SJSA1 (cell line): ENCODE results near the gene AURKA. TPM values are rescaled to one million over a fixed set of nuclear protein-coding genes. Genes with fewer than 3 reads are reported as not detected.

ENCODE experiments used
- DNase-seq, 2 experiments: peaks; one replicate each; pipeline ENCODE4 v3.0.0-alpha.2; 2015 to 2020; ENCODE audit warnings: low spot score in 2 of 2, low read depth in 1 of 2
- H3K27ac ChIP-seq: fragments of 250-450 bp; sonication (Bioruptor Pico); 2 replicates; pipeline ENCODE4 v1.5.1; 2020; ENCODE audit warnings: mild to moderate bottlenecking, moderate library complexity
- H3K27me3 ChIP-seq: fragments of 250-450 bp; sonication (Bioruptor Pico); replicated peaks from 2 replicates; pipeline ENCODE4 v1.5.1; 2020; ENCODE audit warnings: mild to moderate bottlenecking, moderate library complexity
- H3K36me3 ChIP-seq: fragments of 250-450 bp; sonication (Bioruptor Pico); 2 replicates; pipeline ENCODE4 v1.5.1; 2020; ENCODE audit warnings: mild to moderate bottlenecking
- H3K4me1 ChIP-seq: fragments of 250-450 bp; sonication (Bioruptor Pico); replicated peaks from 2 replicates; pipeline ENCODE4 v1.6.1; 2021; ENCODE audit warnings: mild to moderate bottlenecking
- H3K4me3 ChIP-seq: fragments of 250-450 bp; sonication (Bioruptor Pico); 2 replicates; pipeline ENCODE4 v1.5.1; 2020; ENCODE audit warnings: mild to moderate bottlenecking
- H3K9me3 ChIP-seq: fragments of 250-450 bp; sonication (Bioruptor Pico); replicated peaks from 2 replicates; pipeline ENCODE4 v1.5.1; 2020; ENCODE audit warnings: mild to moderate bottlenecking
- total RNA-seq: library from RNA; depleted of rRNA; stranded (reverse); fragments of >200 nt; shearing (Covaris generic); gene quantifications from 2 replicates; pipeline ENCODE4 v1.2.3, GENCODE V29; 2014

The AURKA gene
- total RNA-seq, 1 experiment from 2014 or later: 132 TPM

GRCh38 chr20:56428410-56428809, 36.4 kb upstream of the AURKA start:
- Histone ChIP-seq H3K4me3 (no peak overlapping the region), H3K27me3 (no peaks in the 10 kb centered on the region; the same call in 1 of the 2 replicates), H3K27ac (no peak overlapping the region), H3K4me1 (no peaks in the 10 kb centered on the region), H3K9me3 (no peaks in the 10 kb centered on the region), H3K36me3 (no peaks in the 10 kb centered on the region)
- DNase-seq: no peak

- Histone ChIP-seq H3K27me3 (no peaks in the 10 kb centered on the region; the same call in 1 of the 2 replicates), H3K4me3 (no peak overlapping the region), H3K4me1 (peaks cover 4% of the 10 kb centered on the region), H3K27ac (no peak overlapping the region), H3K36me3 (no peaks in the 10 kb centered on the region), H3K9me3 (no peaks in the 10 kb centered on the region)
- DNase-seq: no peak
These were observed 35.8 kb upstream of the AURKA start for GRCh38 chr20:56427797-56428196.

- H3K27ac ChIP-seq: no peak overlapping the region
These were observed 34.9 kb upstream of the AURKA start for GRCh38 chr20:56426926-56427325.

DNA sequence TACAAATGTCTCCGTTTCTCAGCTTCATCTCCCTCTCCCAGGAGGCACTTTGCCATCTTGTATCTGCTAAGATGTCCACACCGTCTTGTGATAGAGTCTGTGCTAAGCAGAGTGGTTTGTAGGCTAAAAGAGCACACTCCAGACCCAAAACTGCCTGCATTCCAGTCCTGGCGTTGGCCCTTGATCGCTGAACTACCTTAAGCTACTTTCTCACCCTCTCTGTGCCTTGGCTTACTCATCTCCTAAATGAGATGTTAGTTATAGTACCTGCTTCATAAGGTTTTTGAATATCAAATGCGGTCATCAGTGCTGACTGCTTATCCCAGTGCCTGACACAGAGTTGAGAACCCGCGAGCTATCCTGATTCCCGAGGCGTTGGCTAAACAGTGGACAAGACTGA, 34.0 kb upstream of the AURKA start:
- no peak for DNase-seq
- H3K27ac ChIP-seq: no peak overlapping the region
- H3K4me1 ChIP-seq: peaks cover 12% of the 10 kb centered on the region
- H3K27me3 ChIP-seq: no peaks in the 10 kb centered on the region; the same call in 1 of the 2 replicates
- H3K4me3 ChIP-seq: no peak overlapping the region
- H3K9me3 ChIP-seq: no peaks in the 10 kb centered on the region
- H3K36me3 ChIP-seq: no peaks in the 10 kb centered on the region

More at GRCh38 chr20:56426926-56427325, 34.9 kb upstream of the AURKA start:
- H3K4me1 ChIP-seq: peaks cover 12% of the 10 kb centered on the region
- no peaks in the 10 kb centered on the region for H3K9me3 ChIP-seq
- H3K36me3 ChIP-seq: no peaks in the 10 kb centered on the region
- H3K4me3 ChIP-seq: no peak overlapping the region
- H3K27me3 ChIP-seq: no peaks in the 10 kb centered on the region; the same call in 1 of the 2 replicates
- no peak for DNase-seq

GRCh38 chr20:56424931-56425330, 32.9 kb upstream of the AURKA start:
- Histone ChIP-seq H3K27me3 (no peaks in the 10 kb centered on the region), H3K4me3 (no peak overlapping the region), H3K36me3 (no peaks in the 10 kb centered on the region), H3K27ac (no peak overlapping the region), H3K9me3 (no peaks in the 10 kb centered on the region), H3K4me1 (peaks cover 12% of the 10 kb centered on the region)
- no peak for DNase-seq

DNA sequence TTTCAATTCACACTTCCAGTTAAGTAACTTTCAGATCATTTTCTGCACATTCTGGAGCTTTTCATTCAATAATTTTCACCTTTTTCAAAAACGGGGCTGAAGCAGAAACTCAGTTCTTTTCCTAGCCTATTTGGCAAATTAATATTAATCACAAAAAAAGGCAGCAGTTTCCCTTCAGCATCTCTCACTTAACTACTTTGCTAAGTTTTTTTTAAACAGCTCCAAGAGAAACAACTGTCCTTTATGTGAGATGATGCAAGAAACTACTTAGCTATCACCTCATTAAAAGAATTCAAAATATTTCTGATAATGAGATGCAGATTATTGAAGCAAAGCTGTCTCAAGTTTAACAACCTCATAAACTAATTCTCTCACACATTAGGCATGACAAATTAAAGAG, 31.9 kb upstream of the AURKA start:
- no peaks in the 10 kb centered on the region for H3K36me3 ChIP-seq
- DNase-seq: no peak
- peaks cover 13% of the 10 kb centered on the region for H3K4me1 ChIP-seq
- H3K9me3 ChIP-seq: no peaks in the 10 kb centered on the region
- no peak overlapping the region for H3K27ac ChIP-seq
- no peaks in the 10 kb centered on the region for H3K27me3 ChIP-seq
- H3K4me3 ChIP-seq: no peak overlapping the region

GRCh38 chr20:56423211-56423610, 31.2 kb upstream of the AURKA start:
- Histone ChIP-seq H3K36me3 (no peaks in the 10 kb centered on the region), H3K27ac (no peak overlapping the region), H3K4me3 (no peak overlapping the region), H3K27me3 (no peaks in the 10 kb centered on the region), H3K9me3 (no peaks in the 10 kb centered on the region), H3K4me1 (peaks cover 16% of the 10 kb centered on the region)
- no peak for DNase-seq

GRCh38 chr20:56422824-56423189, 30.8 kb upstream of the AURKA start:
- H3K27me3 ChIP-seq: no peaks in the 10 kb centered on the region
- H3K27ac ChIP-seq: peak overlapping the region; percentile 22; the same call in 1 of the 2 replicates
- peaks cover 16% of the 10 kb centered on the region for H3K4me1 ChIP-seq
- DNase-seq: no peak
- H3K4me3 ChIP-seq: no peak overlapping the region
- no peaks in the 10 kb centered on the region for H3K36me3 ChIP-seq
- no peaks in the 10 kb centered on the region for H3K9me3 ChIP-seq

- Histone ChIP-seq H3K36me3 (no peaks in the 10 kb centered on the region), H3K4me1 (peaks cover 16% of the 10 kb centered on the region), H3K27me3 (no peaks in the 10 kb centered on the region), H3K27ac (peak overlapping the region; percentile 22; the same call in 1 of the 2 replicates), H3K9me3 (no peaks in the 10 kb centered on the region), H3K4me3 (no peak overlapping the region)
- peak in 1 of 2 experiments; percentile 43 for DNase-seq
These were observed 30.2 kb upstream of the AURKA start for GRCh38 chr20:56422076-56422823.

GRCh38 chr20:56420940-56421688, 29.1 kb upstream of the AURKA start:
- H3K36me3 ChIP-seq: no peaks in the 10 kb centered on the region
- H3K4me1 ChIP-seq: peaks cover 16% of the 10 kb centered on the region
- no peak for DNase-seq
- no peak overlapping the region for H3K27ac ChIP-seq
- H3K9me3 ChIP-seq: no peaks in the 10 kb centered on the region
- no peak overlapping the region for H3K4me3 ChIP-seq
- H3K27me3 ChIP-seq: no peaks in the 10 kb centered on the region

DNA sequence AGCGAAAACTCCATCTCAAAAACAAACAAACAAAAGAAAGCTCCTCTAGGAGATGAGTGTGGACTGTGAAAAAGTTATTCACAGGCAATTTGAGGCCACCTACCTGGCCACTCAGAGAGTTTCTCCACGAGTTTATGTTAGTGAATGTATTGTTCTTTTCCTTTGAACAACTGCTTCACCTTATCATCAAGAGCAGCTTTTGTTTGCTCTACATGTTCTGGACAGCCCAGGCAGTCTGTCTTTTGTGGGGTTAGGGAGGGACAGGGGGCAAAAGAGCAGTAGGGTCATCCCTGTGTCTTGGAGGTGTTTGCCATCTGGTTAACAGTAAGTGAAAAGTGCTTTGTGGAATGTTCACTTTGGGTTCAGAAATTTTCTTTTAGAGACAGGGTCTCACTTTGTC, 28.0 kb upstream of the AURKA start:
- H3K27me3 ChIP-seq: no peaks in the 10 kb centered on the region
- H3K4me3 ChIP-seq: no peak overlapping the region
- DNase-seq: no peak
- no peaks in the 10 kb centered on the region for H3K36me3 ChIP-seq
- peaks cover 21% of the 10 kb centered on the region for H3K4me1 ChIP-seq
- no peak overlapping the region for H3K27ac ChIP-seq
- H3K9me3 ChIP-seq: no peaks in the 10 kb centered on the region

DNA sequence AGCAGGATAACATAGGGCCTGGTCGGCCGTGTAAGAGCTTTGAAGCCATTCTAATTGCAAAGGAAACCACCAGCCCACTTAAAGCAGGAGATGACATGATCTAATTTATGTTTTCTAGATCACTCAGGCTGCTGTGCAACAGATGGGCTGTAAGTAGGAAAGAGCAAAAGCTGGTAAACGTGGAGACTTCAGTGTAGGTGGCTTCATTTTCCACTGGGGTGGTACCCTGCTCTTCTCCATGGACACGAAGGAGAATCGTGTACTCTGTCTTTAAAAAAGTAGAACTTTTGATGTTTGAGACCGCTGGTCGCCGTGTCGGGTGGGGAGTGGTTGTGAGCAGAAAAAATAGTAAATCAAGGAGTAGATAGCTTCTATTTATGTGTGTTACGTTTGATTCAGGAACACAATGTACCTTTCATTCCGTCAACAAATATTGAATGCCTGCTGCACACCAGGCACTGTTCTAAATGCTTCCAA, 26.4 kb upstream of the AURKA start:
- Histone ChIP-seq H3K4me1 (peaks cover 24% of the 10 kb centered on the region), H3K27ac (no peak overlapping the region), H3K27me3 (no peaks in the 10 kb centered on the region), H3K9me3 (no peaks in the 10 kb centered on the region), H3K36me3 (no peaks in the 10 kb centered on the region), H3K4me3 (no peak overlapping the region)
- DNase-seq: no peak

- Histone ChIP-seq H3K36me3 (no peaks in the 10 kb centered on the region), H3K27me3 (no peaks in the 10 kb centered on the region), H3K4me1 (peaks cover 21% of the 10 kb centered on the region), H3K27ac (no peak overlapping the region), H3K4me3 (no peak overlapping the region), H3K9me3 (no peaks in the 10 kb centered on the region)
- no peak for DNase-seq
These were observed 25.9 kb upstream of the AURKA start for GRCh38 chr20:56417911-56418310.

DNA sequence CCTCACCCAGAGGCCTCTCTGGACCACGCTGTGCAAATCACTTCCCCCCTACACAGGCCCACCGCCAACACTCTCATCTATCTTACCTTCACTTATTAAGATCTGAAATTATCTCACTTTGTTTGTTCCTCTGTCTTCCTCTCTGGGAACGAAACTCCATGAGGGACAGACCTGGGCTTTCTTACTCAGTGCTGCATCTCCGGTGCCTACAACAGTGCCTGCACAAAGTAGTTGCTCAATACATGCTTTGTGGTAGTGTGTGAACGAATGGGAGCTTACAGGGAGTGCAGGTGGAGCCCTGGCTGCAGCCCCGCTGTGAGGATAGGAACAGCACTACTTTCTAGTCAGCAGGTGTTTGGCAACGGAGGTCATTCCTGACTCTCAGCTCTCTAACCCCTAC, 25.4 kb upstream of the AURKA start:
- H3K9me3 ChIP-seq: no peaks in the 10 kb centered on the region
- H3K4me1 ChIP-seq: peaks cover 16% of the 10 kb centered on the region
- H3K27me3 ChIP-seq: no peaks in the 10 kb centered on the region
- no peak overlapping the region for H3K27ac ChIP-seq
- no peaks in the 10 kb centered on the region for H3K36me3 ChIP-seq
- no peak for DNase-seq
- no peak overlapping the region for H3K4me3 ChIP-seq
